ENCODE results near the gene RAB28.
A peak's percentile ranks its signal among the peaks of the same experiment; 100 is the strongest.

The RAB28 gene

GRCh38 chr4:13436962-13437361 lies 47.2 kb downstream of the RAB28 start:
- Mint-ChIP-seq H3K27ac (no peak overlapping the region), H3K36me3 (ENCODE audit: low read depth) (peaks cover 75% of the 10 kb centered on the region), H3K27me3 (ENCODE audit: low read depth) (no peaks in the 10 kb centered on the region), H3K4me3 (no peak overlapping the region), H3K4me1 (peaks cover 13% of the 10 kb centered on the region), H3K9me3 (peaks cover 54% of the 10 kb centered on the region)
- TF ChIP-seq, protein P1, sequence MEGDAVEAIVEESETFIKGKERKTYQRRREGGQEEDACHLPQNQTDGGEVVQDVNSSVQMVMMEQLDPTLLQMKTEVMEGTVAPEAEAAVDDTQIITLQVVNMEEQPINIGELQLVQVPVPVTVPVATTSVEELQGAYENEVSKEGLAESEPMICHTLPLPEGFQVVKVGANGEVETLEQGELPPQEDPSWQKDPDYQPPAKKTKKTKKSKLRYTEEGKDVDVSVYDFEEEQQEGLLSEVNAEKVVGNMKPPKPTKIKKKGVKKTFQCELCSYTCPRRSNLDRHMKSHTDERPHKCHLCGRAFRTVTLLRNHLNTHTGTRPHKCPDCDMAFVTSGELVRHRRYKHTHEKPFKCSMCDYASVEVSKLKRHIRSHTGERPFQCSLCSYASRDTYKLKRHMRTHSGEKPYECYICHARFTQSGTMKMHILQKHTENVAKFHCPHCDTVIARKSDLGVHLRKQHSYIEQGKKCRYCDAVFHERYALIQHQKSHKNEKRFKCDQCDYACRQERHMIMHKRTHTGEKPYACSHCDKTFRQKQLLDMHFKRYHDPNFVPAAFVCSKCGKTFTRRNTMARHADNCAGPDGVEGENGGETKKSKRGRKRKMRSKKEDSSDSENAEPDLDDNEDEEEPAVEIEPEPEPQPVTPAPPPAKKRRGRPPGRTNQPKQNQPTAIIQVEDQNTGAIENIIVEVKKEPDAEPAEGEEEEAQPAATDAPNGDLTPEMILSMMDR (IDR thresholded peaks at IDR 0.05; ENCODE audit: unreplicated experiment in 3 of 3): no peak

DNA sequence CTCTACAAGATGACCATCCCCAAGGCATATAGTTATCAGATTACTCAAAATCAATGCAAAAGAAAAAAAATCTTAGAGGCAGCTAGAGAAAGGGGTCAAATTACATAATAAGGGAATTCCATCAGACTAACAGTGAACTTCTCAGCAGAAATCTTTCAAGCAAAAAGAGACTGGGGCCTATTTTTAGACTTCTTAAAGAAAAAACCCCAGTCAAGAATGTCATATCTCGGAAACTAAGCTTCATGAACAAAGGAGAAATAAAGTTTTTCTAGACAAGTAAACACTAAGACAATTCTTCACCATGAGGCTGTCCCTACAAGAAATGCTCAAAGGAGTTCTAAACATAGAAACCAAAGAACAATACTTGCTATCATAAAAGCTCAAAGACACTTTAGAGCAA lies 51.7 kb downstream of the RAB28 start:
- no peaks in the 10 kb centered on the region for H3K27me3 Mint-ChIP-seq (ENCODE audit: low read depth)
- peaks cover 5% of the 10 kb centered on the region for H3K4me1 Mint-ChIP-seq
- TF ChIP-seq, protein P1 (IDR thresholded peaks at IDR 0.05; ENCODE audit: unreplicated experiment in 3 of 3): no peak
- H3K27ac Mint-ChIP-seq: no peak overlapping the region
- peaks cover 45% of the 10 kb centered on the region for H3K9me3 Mint-ChIP-seq
- H3K36me3 Mint-ChIP-seq (ENCODE audit: low read depth): peaks cover 76% of the 10 kb centered on the region
- no peak overlapping the region for H3K4me3 Mint-ChIP-seq

DNA sequence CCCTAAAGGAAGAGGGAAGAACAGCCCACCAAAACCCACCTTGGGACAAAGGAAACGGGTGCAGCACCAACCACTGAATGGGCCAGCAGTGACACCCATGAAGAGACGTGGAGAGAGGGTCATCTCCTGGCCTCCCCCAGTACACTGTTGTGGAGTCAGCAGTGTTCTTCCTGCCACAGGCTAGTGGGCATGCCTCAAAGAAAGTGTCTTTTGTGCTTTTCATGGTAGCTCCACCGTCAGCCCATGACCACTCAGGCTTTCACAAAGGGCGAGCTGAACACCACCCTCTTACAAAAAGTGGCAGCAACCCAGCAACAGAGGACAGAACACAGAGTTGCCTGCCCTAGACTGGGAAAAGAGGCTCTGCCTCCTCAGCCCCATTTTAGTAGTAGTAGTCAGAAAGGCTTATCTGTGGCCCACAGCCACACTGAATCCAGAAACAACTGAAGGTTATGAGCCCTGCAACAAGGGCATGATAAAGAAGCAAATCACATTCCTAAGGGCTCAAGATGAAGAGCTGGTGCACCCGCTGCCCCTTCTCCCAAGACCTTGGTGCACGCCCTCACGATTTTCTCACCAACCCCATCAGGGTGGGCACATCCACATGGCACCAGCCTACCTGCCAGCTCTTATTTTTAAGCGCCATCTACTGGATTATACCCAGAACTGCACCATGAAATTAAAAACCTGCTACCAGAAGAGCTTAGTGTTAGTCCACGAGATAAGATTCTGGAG lies 53.1 kb downstream of the RAB28 start:
- peaks cover 30% of the 10 kb centered on the region for H3K9me3 Mint-ChIP-seq

DNA sequence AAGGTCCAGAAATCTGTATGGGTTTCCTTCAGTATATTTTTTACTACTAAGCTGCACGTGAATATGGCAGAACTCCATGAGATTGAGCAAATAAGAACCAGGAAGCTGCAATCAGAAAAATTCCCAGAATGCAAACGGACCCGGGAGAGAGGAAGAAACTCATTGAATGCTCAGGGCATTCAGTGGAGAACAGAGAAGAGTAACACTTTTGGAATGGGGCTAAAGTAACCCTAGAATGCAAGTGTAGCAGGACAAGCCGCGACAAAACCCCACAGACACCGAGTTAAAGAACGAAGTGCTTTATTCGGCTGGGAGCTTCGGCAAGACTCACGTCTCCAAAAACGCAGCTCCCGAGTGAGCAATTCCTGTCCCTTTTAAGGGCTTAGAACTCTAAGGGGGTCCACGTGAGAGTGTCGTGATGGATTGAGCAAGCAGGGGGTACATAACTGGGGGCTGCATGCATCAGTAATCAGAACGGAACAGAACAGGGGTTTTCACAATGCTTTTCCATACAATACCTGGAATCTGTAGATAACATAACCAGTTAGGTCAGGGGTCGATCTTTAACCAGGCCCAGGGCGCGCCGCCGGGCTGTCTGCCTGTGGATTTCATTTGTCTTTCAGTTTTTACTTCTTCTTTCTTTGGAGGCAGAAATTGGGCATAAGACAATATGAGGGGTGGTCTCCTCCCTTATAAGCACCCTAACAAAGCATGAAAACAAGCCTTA lies 56.4 kb downstream of the RAB28 start:
- H3K27me3 Mint-ChIP-seq (ENCODE audit: low read depth): no peaks in the 10 kb centered on the region
- H3K4me3 Mint-ChIP-seq: no peak overlapping the region
- peaks cover 64% of the 10 kb centered on the region for H3K36me3 Mint-ChIP-seq (ENCODE audit: low read depth)
- peaks cover 19% of the 10 kb centered on the region for H3K9me3 Mint-ChIP-seq
- H3K4me1 Mint-ChIP-seq: peaks cover 5% of the 10 kb centered on the region
- peak overlapping the region in 1 of 3 experiments; percentile 5 for H3K27ac Mint-ChIP-seq
- TF ChIP-seq, protein P1 (IDR thresholded peaks at IDR 0.05; ENCODE audit: unreplicated experiment in 3 of 3): no peak

More for the DNA sequence above, 53.1 kb downstream of the RAB28 start:
- Mint-ChIP-seq H3K36me3 (ENCODE audit: low read depth) (peaks cover 65% of the 10 kb centered on the region), H3K27me3 (ENCODE audit: low read depth) (no peaks in the 10 kb centered on the region), H3K4me1 (peaks cover 5% of the 10 kb centered on the region), H3K4me3 (no peak overlapping the region), H3K27ac (no peak overlapping the region)
- TF ChIP-seq, protein P1 (IDR thresholded peaks at IDR 0.05; ENCODE audit: unreplicated experiment in 3 of 3): no peak

DNA sequence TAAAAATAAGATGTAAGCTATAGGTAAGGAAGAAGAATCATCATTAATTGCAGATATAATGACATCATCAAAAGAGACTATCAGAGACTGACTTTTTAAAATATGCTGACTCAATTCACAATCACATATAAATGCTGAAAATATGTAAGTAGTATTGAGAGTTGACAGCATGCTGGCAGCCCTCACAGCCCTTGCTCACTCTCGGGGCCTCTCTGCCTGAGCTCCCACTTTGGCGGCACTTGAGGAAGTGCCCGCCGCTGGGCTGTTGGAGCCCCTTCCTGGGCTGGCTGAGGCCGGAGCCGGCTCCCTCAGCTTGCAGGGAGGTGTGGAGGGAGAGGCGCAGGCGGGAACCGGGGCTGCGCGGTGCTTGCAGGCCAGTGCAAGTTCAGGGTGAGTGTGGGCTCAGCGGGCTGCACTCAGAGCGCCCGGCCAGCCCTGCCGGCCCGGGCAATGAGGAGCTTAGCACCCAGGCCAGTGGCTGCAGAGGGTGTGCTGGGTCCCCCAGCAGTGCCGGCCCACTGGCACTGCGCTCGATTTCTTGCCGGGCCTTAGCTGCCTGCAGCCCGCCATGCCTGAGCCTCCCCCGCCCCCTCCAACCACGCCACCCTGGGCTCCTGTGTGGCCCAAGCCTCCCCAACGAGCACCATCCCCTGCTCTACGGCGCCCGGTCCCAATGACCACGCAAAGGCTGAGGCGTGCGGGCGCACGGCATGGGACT lies 68.9 kb downstream of the RAB28 start:
- Mint-ChIP-seq H3K9me3 (peaks cover 28% of the 10 kb centered on the region), H3K4me3 (no peak overlapping the region), H3K27ac (no peak overlapping the region), H3K36me3 (ENCODE audit: low read depth) (peaks cover 49% of the 10 kb centered on the region), H3K4me1 (peaks cover 30% of the 10 kb centered on the region), H3K27me3 (ENCODE audit: low read depth) (no peaks in the 10 kb centered on the region)
- TF ChIP-seq, protein P1 (IDR thresholded peaks at IDR 0.05; ENCODE audit: unreplicated experiment in 3 of 3): no peak

Data from nephron (organoid).